Small intestine (tissue), 7 donors: ENCODE data around the gene WSCD2. TPM values are rescaled to one million over a fixed set of nuclear protein-coding genes. Genes with fewer than 3 reads are reported as not detected.

Experiments
- DNase-seq, 2 donors: peaks; one replicate each; pipeline versions ENCODE4 v3.0.0 to v3.0.0-alpha.2; 2013
- FAIRE-seq: peaks from 2 replicates; lab custom pipeline; 2012; peaks lifted over from hg19 to GRCh38; lab: Jason Lieb, UNC
- H3K27ac ChIP-seq, 3 donors: one replicate each; pipeline ENCODE4 v1.5.1; 2013; ENCODE audit warnings: low read length in 2 of 3, mild to moderate bottlenecking in 2 of 3, control low read depth in 1 of 3, inconsistent platforms in 1 of 3, low read depth in 1 of 3, moderate library complexity in 1 of 3
- H3K27me3 ChIP-seq, 3 donors: one replicate each; pipeline ENCODE4 v1.6.1; 2013; ENCODE audit warnings: low read length in 3 of 3, inconsistent platforms in 1 of 3; ENCODE audit not compliant: control insufficient read depth in 3 of 3, insufficient read depth in 3 of 3
- H3K36me3 ChIP-seq, 3 donors: one replicate each; pipeline ENCODE4 v1.6.1; 2013; ENCODE audit warnings: low read length in 3 of 3, inconsistent platforms in 1 of 3, low read depth in 1 of 3, mild to moderate bottlenecking in 1 of 3, moderate library complexity in 1 of 3; ENCODE audit not compliant: control insufficient read depth in 3 of 3, insufficient read depth in 2 of 3
- H3K4me1 ChIP-seq, 3 donors: one replicate each; pipeline ENCODE4 v1.6.1; 2013; ENCODE audit warnings: low read length in 2 of 3, inconsistent platforms in 1 of 3, low read depth in 1 of 3, mild to moderate bottlenecking in 1 of 3, moderate library complexity in 1 of 3; ENCODE audit not compliant: control insufficient read depth in 3 of 3, insufficient read depth in 2 of 3
- H3K4me3 ChIP-seq, 3 donors: one replicate each; pipeline ENCODE4 v1.5.1; 2013; ENCODE audit warnings: low read length in 3 of 3, control low read depth in 1 of 3, inconsistent platforms in 1 of 3, low read depth in 1 of 3, mild to moderate bottlenecking in 1 of 3, moderate library complexity in 1 of 3
- H3K9me3 ChIP-seq, 2 donors: one replicate each; pipeline ENCODE4 v1.6.1; 2013; ENCODE audit warnings: low read depth in 1 of 2, low read length in 1 of 2; ENCODE audit not compliant: control insufficient read depth in 2 of 2, insufficient read depth in 1 of 2
- WGBS, 3 donors: extraction: QIAGEN DNeasy Blood & Tissue Kit; methylation state at CpG; one replicate each; pipeline ENCODE4 v1.1.7; 2013; 5-methylcytosine and 5-hydroxymethylcytosine counted together
- polyA plus RNA-seq, 4 donors: library from polyadenylated mRNA; stranded (reverse) in 3 of 4; unstranded in 1 of 4; fragments of 200-250 nt in 3 of 4; fragments of 120-200 nt in 1 of 4; gene quantifications; one replicate each; pipeline versions ENCODE4 v1.2.1 to v1.2.3, GENCODE V29; 2013
- donor health status: healthy with polysubstance abuse.
- donor health status: control.
- donor health status: control.
- donor health status: Bipolar disorder and iron deficiency.
- donor health status: healthy.

Gene WSCD2
- polyA plus RNA-seq, 4 donors, result 1.1 to 1.2 TPM; not detected in 2

- H3K4me3 ChIP-seq, result no peak overlapping the region
- no peaks in the 10 kb centered on the region for H3K4me1 ChIP-seq
- H3K27ac ChIP-seq, result no peak overlapping the region
- H3K27me3 ChIP-seq, result no peaks in the 10 kb centered on the region
- no peaks in the 10 kb centered on the region for H3K36me3 ChIP-seq
- FAIRE-seq (no peak), DNase-seq (no peak)
- WGBS, 3 donors, result 56 to 74% (median 66%) methylated on average over 2 of the region's 2 CpGs
- H3K9me3 ChIP-seq, result no peaks in the 10 kb centered on the region
Measured at GRCh38 chr12:108191086-108191485, 62.0 kb downstream of the WSCD2 start.

- H3K4me1 ChIP-seq, result no peaks in the 10 kb centered on the region
- no peaks in the 10 kb centered on the region for H3K9me3 ChIP-seq
- no peaks in the 10 kb centered on the region for H3K36me3 ChIP-seq
- no peak for DNase-seq
- H3K27me3 ChIP-seq, result no peaks in the 10 kb centered on the region
- 51 to 53% (median 53%) methylated on average over 4 of the region's 4 CpGs for WGBS, 3 donors
- no peak for FAIRE-seq
- no peak overlapping the region for H3K4me3 ChIP-seq
- no peak overlapping the region for H3K27ac ChIP-seq
Measured at GRCh38 chr12:108191938-108192337, 62.9 kb downstream of the WSCD2 start.

- no peaks in the 10 kb centered on the region for H3K36me3 ChIP-seq
- no peak for FAIRE-seq
Measured at GRCh38 chr12:108193493-108193892, 64.4 kb downstream of the WSCD2 start.

GRCh38 chr12:108193917-108194316 is 64.8 kb downstream of the WSCD2 start:
- 18 to 33% (median 27%) methylated on average over 2 of the region's 2 CpGs for WGBS, 3 donors
- Histone ChIP-seq H3K4me3 (no peak overlapping the region), H3K36me3 (no peaks in the 10 kb centered on the region), H3K27ac (no peak overlapping the region), H3K4me1 (no peaks in the 10 kb centered on the region), H3K27me3 (no peaks in the 10 kb centered on the region), H3K9me3 (no peaks in the 10 kb centered on the region)
- DNase-seq (peak; percentile 22 to 39), FAIRE-seq (no peak)

More at GRCh38 chr12:108193493-108193892, 64.4 kb downstream of the WSCD2 start:
- WGBS, 3 donors, result 75 to 76% (median 75%) methylated on average over 5 of the region's 5 CpGs
- Histone ChIP-seq H3K9me3 (no peaks in the 10 kb centered on the region), H3K27me3 (no peaks in the 10 kb centered on the region), H3K4me3 (no peak overlapping the region), H3K27ac (no peak overlapping the region), H3K4me1 (no peaks in the 10 kb centered on the region)
- no peak for DNase-seq

- no peaks in the 10 kb centered on the region for H3K36me3 ChIP-seq
- DNase-seq (no peak), FAIRE-seq (no peak)
- H3K4me1 ChIP-seq, result no peaks in the 10 kb centered on the region
- no peaks in the 10 kb centered on the region for H3K27me3 ChIP-seq
- no peak overlapping the region for H3K27ac ChIP-seq
- no peaks in the 10 kb centered on the region for H3K9me3 ChIP-seq
- no peak overlapping the region for H3K4me3 ChIP-seq
- WGBS, 3 donors, result 42 to 51% (median 48%) methylated on average over 1 of the region's 1 CpG
Measured at GRCh38 chr12:108194585-108194984, 65.5 kb downstream of the WSCD2 start.

GRCh38 chr12:108196319-108196718 is 67.2 kb downstream of the WSCD2 start:
- H3K9me3 ChIP-seq, result no peaks in the 10 kb centered on the region
- H3K36me3 ChIP-seq, result no peaks in the 10 kb centered on the region
- WGBS, 3 donors, result 70 to 91% (median 89%) methylated on average over 1 of the region's 1 CpG
- no peak overlapping the region for H3K27ac ChIP-seq
- FAIRE-seq, result no peak
- DNase-seq, result no peak
- no peak overlapping the region for H3K4me3 ChIP-seq
- H3K4me1 ChIP-seq, result no peaks in the 10 kb centered on the region
- no peaks in the 10 kb centered on the region for H3K27me3 ChIP-seq

- Histone ChIP-seq H3K27ac (no peak overlapping the region), H3K27me3 (no peaks in the 10 kb centered on the region), H3K9me3 (no peaks in the 10 kb centered on the region), H3K4me1 (no peaks in the 10 kb centered on the region), H3K36me3 (no peaks in the 10 kb centered on the region), H3K4me3 (no peak overlapping the region)
- DNase-seq, result no peak
- WGBS, 3 donors, result 71 to 91% (median 85%) methylated on average over 2 of the region's 2 CpGs
- no peak for FAIRE-seq
Measured at GRCh38 chr12:108196921-108197320, 67.8 kb downstream of the WSCD2 start.

- no peaks in the 10 kb centered on the region for H3K27me3 ChIP-seq
- FAIRE-seq (no peak), DNase-seq (no peak)
- H3K4me1 ChIP-seq, result no peaks in the 10 kb centered on the region
- WGBS, 3 donors, result 50 to 56% (median 52%) methylated on average over 4 of the region's 4 CpGs
- H3K27ac ChIP-seq, result no peak overlapping the region
- H3K9me3 ChIP-seq, result no peaks in the 10 kb centered on the region
- no peaks in the 10 kb centered on the region for H3K36me3 ChIP-seq
- no peak overlapping the region for H3K4me3 ChIP-seq
Measured at GRCh38 chr12:108198043-108198442, 69.0 kb downstream of the WSCD2 start.

- Histone ChIP-seq H3K27me3 (no peaks in the 10 kb centered on the region), H3K9me3 (peaks cover 0 to 4% of the 10 kb centered on the region in 2 donors), H3K36me3 (no peaks in the 10 kb centered on the region), H3K4me1 (no peaks in the 10 kb centered on the region), H3K4me3 (no peak overlapping the region), H3K27ac (no peak overlapping the region)
- 69 to 81% (median 73%) methylated on average over 5 of the region's 5 CpGs for WGBS, 3 donors
- DNase-seq (no peak), FAIRE-seq (no peak)
Measured at GRCh38 chr12:108199106-108199505, 70.0 kb downstream of the WSCD2 start.
